HEK293T (cell line): ENCODE data around the gene LTA4H.

Source experiments
- CTCF ChIA-PET: fragments of 350-600 bp; formaldehyde crosslinking; extraction: SDS; loops from one replicate; lab custom pipeline; 2021; ENCODE audit warnings: antibody characterized with exemption, inconsistent platforms; lab: Yijun Ruan, JAX
- POLR2A ChIA-PET: fragments of 350-600 bp; formaldehyde crosslinking; extraction: SDS; loops from one replicate; lab custom pipeline; 2020; ENCODE audit warnings: antibody characterized with exemption, inconsistent platforms; lab: Yijun Ruan, JAX
- DNase-seq: peaks from one replicate; pipeline ENCODE4 v3.0.0; 2012; ENCODE audit warnings: mixed read lengths; ENCODE audit errors: extremely low spot score
- ARNT ChIP-seq: fragments of 450-650 bp; IDR thresholded peaks from 2 replicates; pipeline ENCODE4 v1.6.1; 2017; ENCODE audit warnings: mild to moderate bottlenecking
- BHLHE40 ChIP-seq: fragments of 450-650 bp; IDR thresholded peaks from 2 replicates; pipeline ENCODE4 v1.6.1; 2016; ENCODE audit warnings: mild to moderate bottlenecking, moderate library complexity, borderline replicate concordance
- CTBP1 ChIP-seq: fragments of 450-650 bp; IDR thresholded peaks from 2 replicates; pipeline ENCODE4 v1.6.1; 2016; ENCODE audit warnings: borderline replicate concordance
- ELF4 ChIP-seq: fragments of 450-650 bp; IDR thresholded peaks from 2 replicates; pipeline ENCODE4 v1.6.1; 2017; ENCODE audit warnings: antibody characterized with exemption
- FOXA1 ChIP-seq: fragments of 450-650 bp; IDR thresholded peaks from 2 replicates; pipeline ENCODE4 v1.6.1; 2016; ENCODE audit warnings: mild to moderate bottlenecking
- FOXK2 ChIP-seq: fragments of 450-650 bp; IDR thresholded peaks from 2 replicates; pipeline ENCODE4 v1.6.1; 2016; ENCODE audit warnings: mild to moderate bottlenecking
- FOXM1 ChIP-seq: fragments of 450-650 bp; IDR thresholded peaks from 2 replicates; pipeline ENCODE4 v1.6.1; 2017; ENCODE audit warnings: mild to moderate bottlenecking, borderline replicate concordance
- HDGF ChIP-seq: fragments of 450-650 bp; IDR thresholded peaks from 2 replicates; pipeline ENCODE4 v1.6.1; 2017; ENCODE audit warnings: antibody characterized with exemption, borderline replicate concordance
- L3MBTL2 ChIP-seq: fragments of 450-650 bp; conservative IDR thresholded peaks from 2 replicates; pipeline ENCODE4 v1.6.1; 2016; ENCODE audit warnings: mild to moderate bottlenecking
- LEF1 ChIP-seq: fragments of 450-650 bp; IDR thresholded peaks from 2 replicates; pipeline ENCODE4 v1.6.1; 2017; ENCODE audit warnings: mild to moderate bottlenecking, borderline replicate concordance
- NFRKB ChIP-seq: fragments of 450-650 bp; IDR thresholded peaks from 2 replicates; pipeline ENCODE4 v1.6.1; 2016; ENCODE audit warnings: mild to moderate bottlenecking, moderate library complexity
- SP1 ChIP-seq: fragments of 450-650 bp; IDR thresholded peaks from 2 replicates; pipeline ENCODE4 v1.6.1; 2017
- SUZ12 ChIP-seq: fragments of 450-650 bp; IDR thresholded peaks from 2 replicates; pipeline ENCODE4 v1.6.1; 2016; ENCODE audit warnings: mild to moderate bottlenecking
- TARDBP ChIP-seq: fragments of 450-650 bp; IDR thresholded peaks from 2 replicates; pipeline ENCODE4 v1.6.1; 2016
- ZNF384 ChIP-seq: fragments of 450-650 bp; IDR thresholded peaks from 2 replicates; pipeline ENCODE4 v1.6.1; 2016
- TF ChIP-seq, protein P1 (sequence below): fragments of 450-650 bp; IDR thresholded peaks from 2 replicates; pipeline ENCODE4 v1.6.1; 2016

The LTA4H gene

GRCh38 chr12:96064966-96065365, 29.6 kb upstream of the LTA4H start:
- ChIA-PET POLR2A (no interaction called here), CTCF (no interaction called here)
- TF ChIP-seq HDGF: no peak
- no peak for TF ChIP-seq SUZ12
- no peak for TF ChIP-seq FOXM1
- no peak for TF ChIP-seq CTBP1
- TF ChIP-seq, protein P1, sequence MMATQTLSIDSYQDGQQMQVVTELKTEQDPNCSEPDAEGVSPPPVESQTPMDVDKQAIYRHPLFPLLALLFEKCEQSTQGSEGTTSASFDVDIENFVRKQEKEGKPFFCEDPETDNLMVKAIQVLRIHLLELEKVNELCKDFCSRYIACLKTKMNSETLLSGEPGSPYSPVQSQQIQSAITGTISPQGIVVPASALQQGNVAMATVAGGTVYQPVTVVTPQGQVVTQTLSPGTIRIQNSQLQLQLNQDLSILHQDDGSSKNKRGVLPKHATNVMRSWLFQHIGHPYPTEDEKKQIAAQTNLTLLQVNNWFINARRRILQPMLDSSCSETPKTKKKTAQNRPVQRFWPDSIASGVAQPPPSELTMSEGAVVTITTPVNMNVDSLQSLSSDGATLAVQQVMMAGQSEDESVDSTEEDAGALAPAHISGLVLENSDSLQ: no peak
- TF ChIP-seq FOXK2: no peak
- TF ChIP-seq LEF1: no peak
- no peak for TF ChIP-seq FOXA1
- no peak for TF ChIP-seq ELF4
- TF ChIP-seq L3MBTL2: no peak
- TF ChIP-seq BHLHE40: no peak
- TF ChIP-seq SP1: no peak
- TF ChIP-seq ARNT: no peak
- no peak for TF ChIP-seq TARDBP
- no peak for DNase-seq

DNA sequence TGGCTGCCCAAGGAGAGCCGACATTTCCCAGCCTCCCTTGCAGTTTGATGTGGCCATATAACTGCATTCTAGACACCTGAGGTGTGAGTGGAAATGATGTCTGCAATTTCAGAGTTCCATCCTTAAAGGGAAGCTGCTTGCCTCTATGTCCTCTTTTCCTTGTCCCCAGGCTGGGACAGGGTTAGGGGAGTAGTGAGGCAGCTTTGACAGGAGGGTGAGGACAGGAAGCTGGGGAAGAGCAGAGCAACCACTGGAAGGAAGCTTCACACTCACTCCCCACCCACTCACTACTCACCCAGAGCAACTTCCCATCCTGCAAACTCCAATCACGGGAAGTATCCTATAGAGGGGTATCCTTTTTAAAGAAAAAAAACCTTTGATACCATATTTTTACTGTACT, 28.9 kb upstream of the LTA4H start:
- CTCF ChIA-PET: interaction anchor here (0.8 to 1.0 kb wide), 2 partner anchors 151 to 452 kb away, joined by 4 to 5 read pairs; no protein-coding TSS in a partner anchor
- DNase-seq: no peak
- no peak for TF ChIP-seq SP1
- no peak for TF ChIP-seq TARDBP
- TF ChIP-seq BHLHE40: no peak
- TF ChIP-seq HDGF: no peak
- TF ChIP-seq FOXM1: no peak
- TF ChIP-seq NFRKB: no peak
- TF ChIP-seq CTBP1: no peak
- no peak for TF ChIP-seq FOXK2
- TF ChIP-seq LEF1: no peak
- TF ChIP-seq, protein P1: no peak
- no peak for TF ChIP-seq L3MBTL2
- TF ChIP-seq ELF4: no peak
- TF ChIP-seq ZNF384: no peak
- POLR2A ChIA-PET: no interaction called here

DNA sequence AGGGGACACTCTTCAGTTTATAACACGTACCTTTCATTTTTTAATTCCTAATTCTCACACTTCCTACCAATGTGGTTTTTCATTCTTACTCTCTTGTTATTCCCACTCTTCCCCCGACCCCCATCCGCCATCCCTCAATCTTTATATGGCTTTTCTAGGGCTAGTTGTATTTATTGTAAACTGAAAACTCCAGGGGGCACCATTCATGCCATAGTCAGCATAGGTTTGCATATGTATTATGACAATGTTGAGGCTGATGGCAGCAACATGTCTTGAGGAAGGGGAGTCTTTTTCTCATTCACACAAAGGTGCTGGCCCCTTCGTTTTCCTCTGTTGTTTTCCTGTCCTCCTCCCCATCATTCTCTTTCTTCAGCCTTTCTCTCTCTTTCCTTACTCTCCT, 27.7 kb upstream of the LTA4H start:
- no peak for TF ChIP-seq ARNT
- TF ChIP-seq LEF1: no peak
- TF ChIP-seq FOXA1: no peak
- TF ChIP-seq ELF4: no peak
- no peak for TF ChIP-seq HDGF
- no peak for TF ChIP-seq FOXK2
- TF ChIP-seq ZNF384: no peak
- no peak for TF ChIP-seq BHLHE40
- TF ChIP-seq L3MBTL2: no peak
- TF ChIP-seq, protein P1: no peak
- TF ChIP-seq CTBP1: no peak
- no peak for TF ChIP-seq SP1
- TF ChIP-seq FOXM1: no peak
- no peak for TF ChIP-seq SUZ12
- TF ChIP-seq NFRKB: no peak
- TF ChIP-seq TARDBP: no peak
- no peak for DNase-seq
- ChIA-PET CTCF (interaction anchor here (1.4 kb wide), 1 partner anchor 77 kb away, joined by 3 read pairs; no protein-coding TSS in a partner anchor), POLR2A (no interaction called here)

GRCh38 chr12:96061864-96062453, 26.6 kb upstream of the LTA4H start:
- CTCF ChIA-PET: interaction anchor here (1.4 to 2.2 kb wide), 3 partner anchors 78 to 154 kb away, joined by 3 to 15 read pairs (median 3); no protein-coding TSS in a partner anchor
- POLR2A ChIA-PET: no interaction called here
- TF ChIP-seq HDGF (no peak), FOXA1 (no peak), BHLHE40 (no peak), ARNT (no peak), ZNF384 (peak; percentile 90), FOXK2 (no peak)
- DNase-seq: peak; percentile 69

GRCh38 chr12:96061323-96061722, 25.9 kb upstream of the LTA4H start:
- CTCF ChIA-PET: interaction anchor here (1.6 to 2.2 kb wide), 2 partner anchors 154 to 155 kb away, joined by 3 to 15 read pairs; no protein-coding TSS in a partner anchor
- POLR2A ChIA-PET: no interaction called here
- no peak for DNase-seq
- TF ChIP-seq FOXM1: no peak
- TF ChIP-seq L3MBTL2: no peak
- TF ChIP-seq ARNT: no peak
- TF ChIP-seq SP1: no peak
- TF ChIP-seq LEF1: no peak
- TF ChIP-seq, protein P1: no peak
- no peak for TF ChIP-seq NFRKB
- no peak for TF ChIP-seq HDGF
- TF ChIP-seq ZNF384: no peak
- TF ChIP-seq TARDBP: no peak
- TF ChIP-seq FOXA1: no peak
- no peak for TF ChIP-seq FOXK2
